GM19238 (cell line): ENCODE measurements around the gene TEX264.

Experiments
- DNase-seq: peaks from one replicate; pipeline ENCODE4 v3.0.0; 2011; ENCODE audit warnings: low spot score; ENCODE audit not compliant: insufficient read length

TEX264 gene

DNA sequence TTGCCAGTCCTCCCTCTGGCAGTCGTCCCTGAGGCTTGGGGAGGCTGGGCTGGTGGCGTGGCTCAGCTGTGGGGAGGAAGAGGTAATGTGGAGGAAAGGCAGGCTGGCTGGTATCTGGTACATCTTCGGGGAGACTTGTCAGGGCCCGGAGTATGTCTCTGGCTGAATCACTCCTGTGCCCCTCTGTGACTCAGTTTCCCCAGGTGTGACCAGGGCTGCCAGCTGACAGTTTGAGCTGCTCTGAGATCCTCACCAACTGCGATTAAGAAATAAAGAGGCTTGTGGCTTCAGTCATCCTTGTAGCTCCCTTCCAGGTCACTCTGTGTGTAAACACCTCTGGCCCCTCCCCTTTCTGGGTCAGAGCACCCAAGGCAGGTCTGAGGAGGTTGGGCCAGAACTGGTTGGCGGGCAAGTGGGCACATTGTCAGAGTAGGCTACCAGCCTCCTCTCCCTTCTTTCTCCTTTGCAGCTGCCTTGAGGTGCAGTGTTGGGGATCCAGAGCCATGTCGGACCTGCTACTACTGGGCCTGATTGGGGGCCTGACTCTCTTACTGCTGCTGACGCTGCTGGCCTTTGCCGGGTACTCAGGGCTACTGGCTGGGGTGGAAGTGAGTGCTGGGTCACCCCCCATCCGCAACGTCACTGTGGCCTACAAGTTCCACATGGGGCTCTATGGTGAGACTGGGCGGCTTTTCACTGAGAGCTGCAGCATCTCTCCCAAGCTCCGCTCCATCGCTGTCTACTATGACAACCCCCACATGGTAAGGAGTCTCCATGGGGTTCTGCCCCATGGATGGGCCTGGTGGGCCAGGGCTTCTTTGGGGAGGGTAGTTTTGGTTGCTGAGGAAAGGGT, 3.0 kb downstream of the TEX264 start:
- DNase-seq = no peak

DNA sequence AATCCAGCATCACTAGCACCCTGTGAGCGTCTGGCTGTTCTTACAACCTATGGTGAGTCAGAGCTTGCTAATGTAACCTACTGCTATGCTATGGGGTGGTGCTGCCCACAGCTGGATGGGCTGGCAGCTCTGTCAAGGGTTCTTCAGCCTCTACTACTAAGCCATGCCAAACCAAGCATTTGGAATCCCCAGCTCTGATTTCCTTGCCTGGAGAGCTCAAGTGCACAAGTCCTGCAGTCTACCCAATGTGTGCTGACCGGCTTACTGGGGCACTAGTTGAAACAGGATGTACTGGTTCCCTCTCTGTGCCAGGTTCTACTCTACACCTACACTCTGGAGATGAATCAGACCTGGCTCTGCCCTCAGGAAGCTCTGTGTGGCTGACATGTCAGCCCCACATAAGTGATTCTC, 4.2 kb downstream of the TEX264 start:
- DNase-seq = no peak

DNA sequence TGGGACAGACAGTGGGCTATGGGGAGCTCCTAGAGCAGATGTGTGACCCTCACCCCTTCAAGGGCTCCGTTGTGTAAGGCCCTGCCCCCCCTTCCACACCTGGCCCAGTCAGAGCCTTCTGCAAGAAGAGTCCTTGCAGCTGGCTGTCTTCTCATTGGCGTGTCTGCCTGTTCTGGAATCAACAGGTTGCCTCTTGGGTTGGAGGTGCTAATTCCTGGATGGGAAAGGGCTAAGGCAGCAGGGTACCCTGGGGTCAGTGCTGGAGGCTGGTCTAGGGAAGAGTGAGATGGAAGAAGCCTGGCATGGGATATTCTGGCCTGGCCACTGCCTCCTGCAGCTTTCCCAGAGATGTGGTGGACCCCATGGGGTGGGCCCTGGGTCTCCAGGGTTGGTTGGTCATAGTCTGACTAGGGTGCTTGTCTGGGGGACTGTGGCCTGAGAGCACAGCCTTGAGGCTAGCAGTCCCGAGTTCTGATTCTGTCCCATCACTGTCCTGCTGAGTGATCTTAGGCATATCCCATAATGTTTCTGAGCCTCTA, 5.1 kb downstream of the TEX264 start:
- DNase-seq = no peak

DNA sequence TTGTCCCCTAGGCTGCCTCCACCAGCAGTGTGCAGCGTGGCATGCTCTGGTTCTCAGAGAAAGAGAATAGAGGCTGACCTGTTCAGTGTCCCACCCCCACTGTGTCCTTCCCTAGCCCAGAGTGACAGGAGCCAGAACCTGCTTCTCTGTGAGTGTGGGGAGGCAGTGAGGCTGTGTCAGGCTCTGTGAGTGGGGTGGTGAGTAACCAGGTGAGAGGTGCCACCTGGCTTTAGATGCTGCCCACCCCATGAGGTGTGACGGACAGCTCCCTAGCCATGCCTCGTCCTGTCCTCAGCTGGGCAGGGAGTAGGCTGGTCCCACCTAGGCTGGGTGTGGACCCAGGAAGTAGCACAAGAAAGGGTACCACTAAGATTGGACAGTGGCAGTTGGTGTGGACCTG, 6.3 kb downstream of the TEX264 start:
- no peak for DNase-seq

DNA sequence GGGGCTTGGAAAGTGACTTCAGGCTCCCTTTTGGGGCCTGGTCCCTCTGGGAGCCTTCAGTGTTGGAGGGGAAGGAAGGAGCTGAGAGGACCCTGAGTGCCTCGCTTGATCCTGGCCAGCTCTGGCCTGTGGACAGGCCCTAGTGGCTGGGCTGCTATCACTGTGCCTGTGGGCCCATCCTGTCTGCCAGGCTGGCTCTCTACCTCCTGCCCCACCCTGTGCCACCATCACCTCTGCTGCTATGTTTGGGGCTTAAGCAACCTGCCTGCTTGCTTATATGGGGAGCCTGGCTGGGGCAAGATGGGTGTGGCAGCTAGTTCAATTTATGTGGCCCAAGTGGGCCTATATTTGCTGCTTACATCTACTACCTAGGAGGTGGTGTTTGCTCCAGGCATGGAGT, 7.1 kb downstream of the TEX264 start:
- no peak for DNase-seq

DNA sequence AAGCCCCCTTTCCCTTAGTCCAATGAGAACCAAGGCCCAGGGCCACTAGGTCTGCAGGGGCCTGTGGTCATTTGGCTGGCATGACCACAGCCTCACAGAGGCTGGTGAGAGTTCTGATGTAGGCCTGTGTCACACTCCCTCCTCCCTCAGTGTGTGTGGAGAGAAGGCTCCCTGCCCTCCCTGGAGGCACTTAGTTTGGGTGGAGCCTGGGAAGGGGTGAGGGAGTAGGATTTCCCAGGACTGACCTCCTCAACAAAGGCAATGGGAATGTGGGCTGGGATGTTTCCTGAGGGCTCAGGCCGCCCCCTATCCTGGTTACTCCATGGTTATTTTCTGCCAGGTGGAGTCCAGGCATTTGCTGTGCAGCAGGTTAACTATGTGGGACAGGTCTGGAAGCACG, 7.6 kb downstream of the TEX264 start:
- no peak for DNase-seq

DNA sequence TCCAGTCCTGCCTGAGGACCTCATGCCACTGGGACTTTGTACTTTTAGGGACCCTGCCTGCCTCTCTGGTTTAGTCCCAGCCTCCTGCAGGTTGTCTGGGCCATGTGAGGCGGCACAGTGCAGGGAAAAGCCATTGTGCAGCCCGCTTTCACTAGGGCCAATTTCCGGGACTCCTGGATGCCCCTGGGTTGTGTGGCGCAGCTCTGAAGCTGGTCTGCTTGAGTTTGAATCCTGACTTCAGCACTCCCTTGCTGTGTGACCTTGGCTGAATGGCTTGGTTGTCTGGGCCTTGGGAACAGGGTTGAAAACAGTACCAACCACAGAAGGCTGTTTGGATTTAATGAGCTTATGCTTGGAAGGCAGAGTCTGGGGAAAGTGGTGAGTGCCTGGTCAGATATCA, 8.3 kb downstream of the TEX264 start:
- no peak for DNase-seq

DNA sequence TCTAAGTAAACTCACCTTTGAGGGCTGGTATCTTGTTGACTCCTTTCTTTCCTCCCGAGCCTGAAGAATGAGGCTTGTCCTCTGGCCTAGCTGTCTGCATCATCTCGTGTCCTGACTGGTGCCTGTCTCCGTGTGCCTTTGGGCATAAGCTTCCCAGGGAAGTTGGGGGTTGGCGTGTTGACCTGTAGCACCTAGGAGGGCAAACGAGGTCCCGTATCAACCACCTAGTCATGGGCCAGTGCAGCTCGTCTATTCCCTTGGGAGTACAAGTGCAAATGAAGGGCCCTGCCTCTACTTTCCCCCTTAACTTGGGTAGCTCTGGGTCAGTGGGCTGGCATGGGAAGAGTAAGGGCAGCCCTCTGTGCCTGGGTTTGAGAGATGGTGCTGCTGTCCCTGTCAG, 8.7 kb downstream of the TEX264 start:
- no peak for DNase-seq

DNA sequence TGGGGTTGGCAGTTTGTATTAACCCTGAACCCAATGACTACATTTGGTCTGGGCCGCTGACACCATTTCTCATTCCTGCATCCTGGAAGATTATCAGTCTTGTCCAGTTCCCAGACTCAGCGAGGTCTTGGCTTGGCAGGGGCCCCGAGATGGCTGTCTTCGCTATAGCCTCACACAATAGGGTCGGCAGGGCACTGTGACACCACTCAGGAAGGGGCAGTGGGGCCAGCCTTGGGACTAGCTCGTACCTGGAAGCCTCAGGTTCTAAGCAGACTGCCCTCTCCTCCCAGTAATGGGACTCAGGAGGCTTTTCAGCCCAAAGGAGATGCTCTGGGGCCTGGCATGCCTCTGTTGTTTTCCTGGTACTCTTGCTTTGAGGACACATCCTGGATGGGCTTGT, 9.1 kb downstream of the TEX264 start:
- no peak for DNase-seq

DNA sequence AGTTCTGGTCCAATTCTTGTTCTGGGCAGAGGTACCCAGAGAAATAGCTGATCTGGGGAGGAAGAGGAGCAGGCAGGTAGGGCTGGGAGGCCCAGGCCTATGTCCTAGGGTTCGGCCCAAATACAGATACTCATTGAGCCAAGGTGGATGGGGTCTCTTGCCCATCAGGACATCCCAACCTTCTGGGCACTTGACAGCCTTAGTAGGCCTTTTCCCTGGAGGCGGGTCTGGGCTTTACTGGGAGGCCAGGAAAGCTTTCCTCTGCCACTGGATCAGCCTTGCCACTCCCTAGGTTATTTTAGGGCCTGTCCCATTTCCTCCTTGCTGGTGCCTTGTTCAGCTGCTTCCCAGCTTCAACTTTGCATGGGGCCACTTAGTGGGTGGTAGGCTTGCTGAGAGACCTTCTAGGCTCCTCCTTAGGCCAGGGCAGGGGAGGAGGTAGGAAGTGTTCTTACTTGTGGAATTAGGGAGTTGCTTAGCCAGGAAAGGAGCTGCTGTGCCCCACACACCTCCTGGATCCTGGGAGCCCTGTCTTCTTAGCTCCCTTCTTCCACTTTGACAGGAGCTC, 9.7 kb downstream of the TEX264 start:
- no peak for DNase-seq

DNA sequence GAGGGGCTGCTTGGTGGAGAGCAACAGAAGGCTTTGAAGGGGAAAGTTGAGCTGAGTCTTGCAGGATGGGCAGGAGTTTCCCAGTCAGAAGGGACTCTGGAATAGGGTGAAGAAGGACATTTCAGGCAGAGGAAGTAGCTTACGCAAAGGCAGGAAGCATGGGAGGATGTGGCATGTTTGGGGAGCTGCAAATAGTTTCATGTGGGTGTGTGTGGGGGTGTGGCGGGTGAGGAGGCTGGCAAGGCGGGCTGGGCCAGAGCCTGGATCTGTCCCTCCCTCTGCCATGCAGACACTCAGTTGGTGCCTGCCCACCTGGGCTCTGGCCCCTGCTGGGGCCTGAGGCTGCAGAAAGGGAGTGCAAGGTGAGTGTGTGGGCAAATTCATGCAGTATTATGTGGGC, 10.4 kb downstream of the TEX264 start:
- no peak for DNase-seq

DNA sequence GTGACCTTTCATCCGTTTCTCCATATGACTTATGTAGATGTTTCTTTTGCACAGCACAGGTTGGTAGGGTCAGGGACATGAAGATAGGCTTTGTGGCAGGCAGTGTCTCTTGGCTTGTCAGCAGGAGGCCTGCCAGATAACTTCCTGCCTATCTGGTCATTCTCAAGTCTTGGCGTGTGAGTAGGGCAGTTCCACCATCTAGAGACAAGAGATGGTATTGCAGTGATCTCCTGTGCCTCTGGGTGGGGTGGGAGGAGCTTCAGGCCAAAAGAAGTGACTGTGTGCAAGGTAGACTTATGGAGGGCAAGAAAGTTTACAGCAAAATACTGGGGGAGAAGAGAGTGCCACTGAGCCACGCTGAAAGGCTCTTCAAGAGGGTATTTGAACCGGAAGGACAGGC, 11.0 kb downstream of the TEX264 start:
- peak; percentile 91 for DNase-seq

DNA sequence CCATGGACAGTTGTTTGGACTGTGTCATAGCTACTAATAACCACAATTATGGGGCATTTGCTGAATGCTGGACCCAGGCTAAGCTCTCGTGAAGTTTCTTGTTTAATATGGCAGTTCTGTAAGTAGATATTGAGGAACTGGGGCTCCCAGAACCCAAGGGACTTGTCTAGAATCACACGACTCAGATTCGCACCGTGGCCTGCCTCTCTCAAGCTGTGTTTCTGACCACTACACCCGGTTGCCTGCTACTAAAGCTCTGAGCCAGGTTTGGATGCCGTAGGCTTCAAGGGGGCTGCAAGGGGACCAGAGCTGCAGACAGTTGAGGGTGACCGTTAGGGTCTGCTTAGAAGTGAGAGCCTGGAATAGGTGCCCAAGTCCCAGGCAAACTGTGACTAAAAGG, 11.5 kb downstream of the TEX264 start:
- DNase-seq = no peak

DNA sequence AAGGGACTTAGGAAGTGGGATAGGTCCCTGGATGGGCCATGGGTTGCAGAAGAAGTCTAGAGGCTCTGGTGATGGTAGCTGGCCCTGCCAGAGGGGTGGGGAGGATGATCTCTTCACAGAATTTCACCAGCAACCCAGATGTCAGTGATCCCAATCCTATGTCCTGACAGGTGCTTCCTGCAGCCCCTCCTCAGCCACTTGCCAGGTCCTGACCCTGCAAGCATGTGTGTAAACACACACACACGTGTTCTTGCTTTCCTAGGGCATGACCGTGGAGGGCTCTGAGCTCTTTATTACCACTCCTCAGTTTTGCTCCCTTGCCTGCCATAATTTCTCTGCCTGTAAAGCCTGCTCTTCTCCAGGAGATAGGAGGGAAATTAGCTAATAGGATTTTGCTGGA, 12.5 kb downstream of the TEX264 start:
- DNase-seq = no peak

DNA sequence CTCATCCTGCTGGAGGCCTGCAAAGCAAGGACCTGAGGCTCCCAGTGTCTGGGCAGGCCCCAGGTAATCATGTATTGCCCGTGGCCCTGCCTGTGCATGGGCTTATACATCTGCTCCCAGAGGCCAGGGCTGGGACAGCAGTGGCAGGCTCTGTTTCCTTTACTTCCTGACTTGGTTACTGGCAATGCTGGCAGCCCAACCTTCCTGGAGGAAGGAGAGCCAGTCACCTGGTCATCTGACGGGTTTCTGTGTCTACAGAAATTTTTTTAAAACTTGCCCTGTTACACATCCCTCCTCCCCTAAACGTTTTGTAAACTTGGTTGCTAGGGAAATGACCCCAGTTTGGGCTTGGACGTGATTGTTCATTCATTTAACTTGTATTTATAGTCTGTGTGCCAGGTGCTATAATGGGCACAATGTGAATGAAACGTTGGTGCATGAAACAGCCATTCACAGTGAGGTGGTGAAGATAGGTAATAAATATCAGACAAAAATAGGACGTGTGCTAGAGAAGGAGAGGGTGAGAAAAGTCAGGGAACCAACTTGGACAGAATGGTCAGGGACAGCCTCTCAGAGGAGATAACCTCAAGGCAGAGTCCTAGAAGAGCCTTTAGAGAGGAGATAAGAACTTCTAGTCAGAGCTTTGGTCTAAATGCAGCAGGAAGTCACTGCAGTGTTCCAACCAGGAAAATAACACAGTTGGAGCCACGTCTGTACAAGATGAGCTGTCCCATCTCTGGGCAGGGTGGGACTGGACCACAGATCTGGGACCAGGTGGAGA, 14.1 kb downstream of the TEX264 start:
- no peak for DNase-seq

DNA sequence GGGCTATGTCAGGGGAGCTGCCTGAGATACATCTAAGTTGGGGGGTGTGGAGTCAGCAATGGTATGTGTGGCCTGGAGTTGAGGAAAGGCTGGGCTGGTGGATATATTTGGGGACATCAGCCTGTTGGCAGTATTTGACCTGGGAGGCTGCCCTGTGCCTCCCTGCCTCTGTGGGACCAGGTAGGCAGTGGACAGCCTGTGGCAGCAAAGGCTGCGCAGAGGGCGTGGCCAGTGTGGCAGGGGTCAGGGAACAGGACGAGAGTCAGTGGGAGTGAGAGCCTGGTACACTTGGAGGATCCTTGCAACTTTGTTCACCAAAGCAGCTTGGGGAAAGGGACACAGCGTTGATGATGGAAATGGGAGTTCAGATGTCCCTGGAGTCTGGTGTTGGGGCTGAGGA, 15.0 kb downstream of the TEX264 start:
- DNase-seq = no peak

DNA sequence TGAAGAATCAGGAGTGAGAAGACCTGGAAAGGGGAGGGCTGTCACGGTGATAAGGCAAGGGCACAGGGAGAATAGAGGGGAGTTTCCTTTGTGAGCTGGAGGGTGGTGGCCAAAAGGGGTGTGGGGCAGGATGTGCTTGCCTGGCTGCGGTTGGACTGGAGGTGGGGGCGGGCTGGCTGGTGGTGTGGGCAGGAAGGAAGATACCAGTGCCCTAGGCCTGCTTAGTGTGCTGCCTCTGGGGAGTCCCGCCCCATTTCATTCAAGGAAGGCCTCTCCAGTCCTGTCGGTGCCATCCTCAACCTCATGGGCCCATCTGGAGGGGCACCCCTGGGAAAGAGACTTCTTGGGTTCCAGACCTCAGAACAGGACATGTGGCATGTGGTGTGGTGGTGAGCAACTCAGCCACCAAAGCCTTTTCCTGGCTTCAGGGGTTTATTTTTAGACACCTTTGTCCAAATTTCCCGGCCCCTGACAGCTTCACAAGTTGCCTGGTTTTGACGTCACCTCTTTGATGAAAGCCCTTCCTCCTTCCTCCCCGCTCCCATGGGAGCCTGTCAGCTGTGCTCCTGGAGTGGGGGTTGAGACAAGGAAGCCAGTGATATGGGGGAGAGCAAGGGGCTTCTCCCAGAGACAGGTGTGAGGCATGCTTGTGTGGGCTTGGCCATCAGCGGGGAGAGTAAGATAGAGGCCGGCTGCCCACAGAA, 15.6 kb downstream of the TEX264 start:
- DNase-seq = peak; percentile 72

DNA sequence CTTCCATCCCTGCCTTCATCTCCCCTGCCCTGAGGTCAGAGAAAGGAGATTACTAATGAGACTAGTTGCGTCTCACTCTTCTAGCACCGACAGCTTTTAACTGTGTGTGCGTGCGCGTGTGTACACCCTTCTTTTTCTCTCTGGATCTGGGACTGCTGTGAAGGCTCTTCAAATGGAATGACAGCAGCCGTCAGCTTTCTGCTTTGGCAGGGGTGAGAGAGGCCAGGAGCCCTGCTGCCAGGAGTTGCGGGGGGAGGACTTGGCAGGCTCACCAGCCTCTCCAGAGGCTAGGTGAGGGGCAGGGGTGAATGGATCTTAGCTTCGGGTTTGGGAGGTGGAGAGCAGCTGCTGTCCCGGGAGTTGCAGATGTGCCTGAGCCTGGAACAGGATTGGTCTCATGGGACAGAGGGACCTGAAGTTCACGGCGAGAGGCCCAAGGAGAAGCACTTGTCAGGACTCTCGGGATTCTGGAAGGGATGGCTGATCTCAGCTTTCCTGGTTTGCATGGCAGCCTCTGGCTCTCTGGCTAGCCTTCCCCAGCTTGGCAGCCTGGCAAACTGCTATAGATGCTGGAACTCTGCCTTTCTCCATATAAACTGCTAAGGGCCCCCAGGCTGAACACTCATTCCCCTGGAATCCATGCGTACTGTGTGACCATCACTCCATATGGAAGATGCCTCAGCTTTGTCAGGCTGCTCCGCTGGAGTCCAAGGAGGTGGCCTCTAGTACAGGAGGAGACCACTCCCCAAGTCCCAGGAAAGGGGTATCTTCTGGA, 16.6 kb downstream of the TEX264 start:
- DNase-seq = no peak

DNA sequence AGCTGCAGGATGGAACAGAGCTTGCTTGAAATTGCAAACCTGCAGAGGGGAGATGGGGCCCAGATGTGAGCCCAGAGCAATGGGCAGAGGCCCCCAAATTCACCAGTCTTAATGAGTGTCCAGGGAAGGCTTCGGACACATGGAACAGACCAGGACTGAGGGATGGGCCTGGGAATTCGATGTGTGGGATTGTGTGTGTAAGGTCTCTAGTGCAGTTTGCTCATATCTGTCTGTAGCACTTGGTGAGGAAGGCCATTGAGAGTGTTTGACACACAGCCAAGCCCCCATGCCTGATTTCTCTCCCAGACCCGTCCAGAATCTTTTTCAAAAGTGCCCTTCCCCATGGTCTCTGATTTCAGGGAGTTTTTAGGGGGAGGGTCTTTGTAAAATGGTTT, 17.2 kb downstream of the TEX264 start:
- DNase-seq = no peak

DNA sequence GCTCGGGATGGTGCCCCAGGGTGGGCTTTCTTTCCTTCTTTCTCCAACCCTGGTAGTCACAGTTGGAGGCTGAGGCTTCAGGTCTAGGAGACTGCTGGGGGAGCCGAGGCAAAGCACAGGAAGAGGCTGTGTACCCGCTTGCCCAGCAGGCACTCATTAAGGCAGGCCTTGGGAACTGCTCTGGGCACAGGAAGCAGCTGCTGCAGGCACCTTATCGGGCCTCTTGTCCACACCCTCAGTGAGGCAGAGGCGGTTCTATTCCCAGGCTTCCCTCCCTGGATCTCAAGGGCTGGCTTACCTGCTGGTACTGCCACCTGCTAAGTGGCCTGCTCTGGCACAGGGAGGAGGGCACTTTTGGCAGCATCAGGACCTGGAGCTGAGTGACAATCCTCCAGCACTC, 20.0 kb downstream of the TEX264 start:
- no peak for DNase-seq

DNA sequence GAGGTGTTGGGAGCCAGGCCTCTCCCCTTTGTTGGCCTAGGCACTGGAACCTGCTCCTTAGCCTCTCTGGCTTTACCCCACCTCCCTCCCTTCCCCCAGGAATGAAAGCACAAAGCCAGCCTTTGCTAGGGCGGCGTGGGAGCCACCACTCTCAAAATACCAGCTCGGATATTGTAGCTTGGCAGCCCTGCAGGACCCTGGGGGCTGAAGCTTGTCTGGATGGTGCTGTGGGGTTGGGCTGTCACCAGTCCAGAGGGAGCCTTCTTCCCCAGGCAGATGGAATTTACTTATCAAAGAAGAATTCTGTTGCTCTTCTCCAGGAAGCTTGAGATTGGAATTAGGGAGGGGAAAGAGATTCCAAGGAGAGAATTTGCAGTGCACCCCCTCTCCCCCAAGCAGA, 20.9 kb downstream of the TEX264 start:
- no peak for DNase-seq
